AG04450 (cell line): Measurements from ENCODE around the gene RIPK4. TPM values are rescaled to one million over a fixed set of nuclear protein-coding genes. Genes with fewer than 3 reads are reported as not detected.

ENCODE experiments used
- CTCF ChIA-PET: fragments of 300-600, 350-600 bp; formaldehyde crosslinking; extraction: SDS; loops from one replicate; lab custom pipeline; 2022; ENCODE audit warnings: antibody characterized with exemption, inconsistent platforms; lab: Charles Lee
- POLR2A ChIA-PET: fragments of 350-600 bp; formaldehyde crosslinking; extraction: SDS; loops from one replicate; lab custom pipeline; 2021; ENCODE audit warnings: antibody characterized with exemption, inconsistent platforms; lab: Yijun Ruan, JAX
- DNase-seq: peaks from one replicate; pipeline ENCODE4 v3.0.0-alpha.2; 2011; ENCODE audit warnings: low read depth, low spot score
- H3K27ac ChIP-seq: one replicate; pipeline ENCODE4 v1.5.1; 2012; ENCODE audit warnings: low read depth, low read length, control low read depth
- H3K27me3 ChIP-seq: one replicate; pipeline ENCODE4 v1.6.0; 2012; ENCODE audit warnings: low read length; ENCODE audit not compliant: control insufficient read depth, insufficient read depth
- H3K4me3 ChIP-seq: 2 replicates; pipeline ENCODE4 v1.5.1; 2011; ENCODE audit warnings: mild to moderate bottlenecking, low read depth, low read length, control low read depth
- H3K9me3 ChIP-seq: 2 replicates; pipeline ENCODE4 v1.5.1; 2012; ENCODE audit warnings: low read length; ENCODE audit not compliant: control insufficient read depth, insufficient read depth
- polyA plus RNA-seq: library from polyadenylated mRNA; depleted of rRNA; stranded (reverse); fragments of >200 nt; gene quantifications from 2 replicates; pipeline ENCODE4 v1.2.3, GENCODE V29; 2011
- TF ChIP-seq, protein P1 (sequence below): IDR thresholded peaks from 2 replicates; pipeline ENCODE4 v1.5.1; 2011; ENCODE audit warnings: low read depth, low read length, control low read depth, inconsistent platforms

The RIPK4 gene
- polyA plus RNA-seq, 1 experiment = not detected

GRCh38 chr21:41745026-41745820, 21.6 kb downstream of the RIPK4 start:
- CTCF ChIA-PET = interaction anchor here (1.1 kb wide), 1 partner anchor 9 kb away, joined by 3 read pairs; no protein-coding TSS in a partner anchor
- DNase-seq = no peak
- TF ChIP-seq, protein P1, sequence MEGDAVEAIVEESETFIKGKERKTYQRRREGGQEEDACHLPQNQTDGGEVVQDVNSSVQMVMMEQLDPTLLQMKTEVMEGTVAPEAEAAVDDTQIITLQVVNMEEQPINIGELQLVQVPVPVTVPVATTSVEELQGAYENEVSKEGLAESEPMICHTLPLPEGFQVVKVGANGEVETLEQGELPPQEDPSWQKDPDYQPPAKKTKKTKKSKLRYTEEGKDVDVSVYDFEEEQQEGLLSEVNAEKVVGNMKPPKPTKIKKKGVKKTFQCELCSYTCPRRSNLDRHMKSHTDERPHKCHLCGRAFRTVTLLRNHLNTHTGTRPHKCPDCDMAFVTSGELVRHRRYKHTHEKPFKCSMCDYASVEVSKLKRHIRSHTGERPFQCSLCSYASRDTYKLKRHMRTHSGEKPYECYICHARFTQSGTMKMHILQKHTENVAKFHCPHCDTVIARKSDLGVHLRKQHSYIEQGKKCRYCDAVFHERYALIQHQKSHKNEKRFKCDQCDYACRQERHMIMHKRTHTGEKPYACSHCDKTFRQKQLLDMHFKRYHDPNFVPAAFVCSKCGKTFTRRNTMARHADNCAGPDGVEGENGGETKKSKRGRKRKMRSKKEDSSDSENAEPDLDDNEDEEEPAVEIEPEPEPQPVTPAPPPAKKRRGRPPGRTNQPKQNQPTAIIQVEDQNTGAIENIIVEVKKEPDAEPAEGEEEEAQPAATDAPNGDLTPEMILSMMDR = no peak
- Histone ChIP-seq H3K27ac (no peak overlapping the region), H3K9me3 (peaks cover 18% of the 10 kb centered on the region; the same call in 1 of the 2 replicates), H3K4me3 (no peak overlapping the region), H3K27me3 (peaks cover 12% of the 10 kb centered on the region)
- POLR2A ChIA-PET = no interaction called here

DNA sequence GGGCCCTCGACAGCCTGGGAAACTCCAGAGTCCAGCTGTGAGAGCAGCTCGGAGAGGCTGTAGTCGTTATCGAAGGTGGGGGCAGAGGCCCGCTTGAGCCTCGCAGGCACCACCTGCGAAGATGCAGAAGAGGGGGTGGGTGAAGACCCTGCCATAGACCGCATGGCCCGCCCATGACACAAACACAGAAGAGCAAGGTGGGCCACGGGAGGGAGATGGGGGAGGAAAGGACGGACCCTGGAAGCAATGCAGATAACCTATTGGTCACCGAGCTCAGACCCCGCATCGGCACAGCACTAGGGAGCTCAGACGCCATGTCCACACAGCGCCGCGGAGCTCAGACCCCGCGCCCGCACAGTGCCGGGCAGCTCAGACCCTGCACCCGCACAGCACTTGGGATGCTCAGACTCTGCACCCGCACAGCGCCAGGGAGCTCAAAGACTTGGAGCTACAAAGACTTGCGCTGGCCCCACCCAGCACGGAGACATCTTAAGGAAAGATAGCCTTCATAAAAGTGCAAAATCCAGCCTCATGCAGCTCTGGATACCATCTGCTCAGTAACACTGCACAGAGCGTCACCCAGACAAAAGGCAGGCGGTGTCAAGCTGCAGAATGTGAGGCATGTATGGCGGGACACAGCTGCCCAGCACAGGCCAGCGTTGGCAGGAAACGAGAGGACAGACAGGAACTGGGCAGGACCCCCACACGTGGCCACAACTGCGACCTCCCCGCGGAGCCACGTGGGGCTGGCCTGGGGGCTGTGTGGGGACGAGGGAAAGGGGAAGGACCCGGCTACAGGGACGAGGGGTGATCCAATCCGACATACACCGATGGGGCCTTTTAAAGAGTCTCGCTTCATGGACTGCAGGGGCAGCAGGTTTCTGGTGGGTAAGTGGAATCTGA, 22.6 kb downstream of the RIPK4 start:
- no peak for DNase-seq
- Histone ChIP-seq H3K27ac (no peak overlapping the region), H3K9me3 (peaks cover 18% of the 10 kb centered on the region; the same call in 1 of the 2 replicates), H3K27me3 (peaks cover 11% of the 10 kb centered on the region), H3K4me3 (no peak overlapping the region)
- POLR2A ChIA-PET = no interaction called here
- CTCF ChIA-PET = no interaction called here
- TF ChIP-seq, protein P1 = no peak

DNA sequence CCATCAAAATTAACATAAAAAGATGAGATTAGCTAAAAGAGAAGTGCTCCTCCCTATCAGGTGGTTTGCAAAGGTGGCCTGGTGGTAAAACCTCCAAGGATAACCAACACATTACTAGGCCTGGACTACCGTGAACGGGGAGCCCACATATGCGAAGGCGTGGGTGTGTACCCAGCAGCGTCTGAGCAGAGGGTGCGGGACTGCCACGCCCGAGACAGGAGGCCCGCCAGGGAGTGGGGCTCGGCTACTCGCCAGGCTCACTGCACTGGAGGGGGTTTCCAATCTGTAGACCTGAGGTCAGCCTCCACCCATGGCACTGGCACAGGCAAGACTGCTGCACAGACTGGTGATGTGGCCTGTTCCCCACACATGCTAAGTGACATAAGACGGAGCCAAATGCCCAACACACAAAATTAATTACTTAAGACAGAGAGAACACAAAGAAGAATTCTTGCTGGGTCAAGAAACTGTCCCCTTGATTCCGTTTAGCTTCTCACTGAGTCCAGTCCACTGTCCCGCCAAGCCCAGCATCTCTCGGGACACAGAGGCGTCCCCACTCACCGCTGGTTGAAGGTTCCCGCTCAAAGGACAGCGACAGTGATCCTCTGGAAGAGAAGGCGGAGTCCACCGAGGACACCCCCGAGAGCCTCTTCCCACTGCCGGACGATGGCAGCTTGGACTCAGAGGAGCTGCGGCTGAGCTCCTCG, 23.4 kb downstream of the RIPK4 start:
- POLR2A ChIA-PET = no interaction called here
- TF ChIP-seq, protein P1 = no peak
- H3K27me3 ChIP-seq = peaks cover 9% of the 10 kb centered on the region
- no peak overlapping the region for H3K27ac ChIP-seq
- peaks cover 18% of the 10 kb centered on the region; the same call in 1 of the 2 replicates for H3K9me3 ChIP-seq
- no peak for DNase-seq
- H3K4me3 ChIP-seq = no peak overlapping the region
- CTCF ChIA-PET = no interaction called here

DNA sequence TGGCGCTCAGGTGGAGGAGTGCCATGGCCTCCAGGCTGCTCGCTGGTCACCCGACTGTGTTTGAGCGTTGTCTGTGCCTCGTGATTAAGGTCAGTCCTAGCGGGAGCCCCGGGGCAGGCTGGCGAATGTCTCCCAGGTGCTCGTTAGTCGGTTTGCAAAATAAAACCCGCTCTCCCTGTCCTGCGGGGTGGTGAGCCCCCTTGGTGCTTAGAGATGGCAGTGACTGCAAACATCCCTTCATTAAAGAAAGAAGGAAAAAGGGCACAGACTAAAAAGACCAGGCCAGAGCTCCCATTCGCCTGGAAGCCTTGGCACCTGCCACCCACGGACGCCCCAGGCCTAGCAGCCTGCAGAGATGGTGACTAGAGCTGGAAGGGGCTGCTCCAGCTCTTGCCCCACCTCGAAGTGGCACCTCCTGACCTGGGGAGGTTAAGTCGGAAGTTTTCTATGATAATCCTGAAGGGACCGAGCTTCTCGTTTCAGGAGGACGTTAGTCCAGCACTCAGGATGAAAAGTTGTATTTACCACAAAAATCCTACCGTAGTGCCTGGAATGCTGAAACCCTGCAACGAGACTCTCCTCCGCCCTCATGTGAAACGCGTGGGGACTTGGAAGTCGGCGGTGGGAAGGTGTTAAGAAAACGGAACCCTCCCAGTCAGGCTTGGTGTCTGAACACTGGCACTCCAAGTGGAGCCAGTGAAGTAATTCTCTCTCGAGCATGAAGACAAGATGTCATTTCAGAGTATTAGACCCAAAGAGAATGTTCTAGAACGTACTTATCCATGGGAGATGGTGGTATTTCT, 24.6 kb downstream of the RIPK4 start:
- Histone ChIP-seq H3K4me3 (no peak overlapping the region), H3K27me3 (peaks cover 14% of the 10 kb centered on the region), H3K27ac (no peak overlapping the region), H3K9me3 (peaks cover 26% of the 10 kb centered on the region)
- TF ChIP-seq, protein P1 = no peak
- no peak for DNase-seq
- ChIA-PET CTCF (no interaction called here), POLR2A (no interaction called here)
